Esophagus squamous epithelium (tissue), 4 donors: ENCODE results near the gene FOXP1.

Experiments used
- CTCF ChIP-seq, 6 experiments: fragments of 450-650 bp in 4 of 6; fragments of 200-600 bp in 2 of 6; sonication (generic) in 2 of 6; IDR thresholded peaks; one replicate each; pipeline ENCODE4 v1.5.1; 2016 to 2019; ENCODE audit warnings: antibody characterized with exemption in 6 of 6, mild to moderate bottlenecking in 4 of 6, moderate library complexity in 4 of 6
- POLR2A ChIP-seq, 4 donors: fragments of 450-650 bp; IDR thresholded peaks; one replicate each; pipeline ENCODE4 v1.6.1; 2017; ENCODE audit warnings: antibody characterized with exemption in 4 of 4, mild to moderate bottlenecking in 4 of 4, moderate library complexity in 3 of 4

DNA sequence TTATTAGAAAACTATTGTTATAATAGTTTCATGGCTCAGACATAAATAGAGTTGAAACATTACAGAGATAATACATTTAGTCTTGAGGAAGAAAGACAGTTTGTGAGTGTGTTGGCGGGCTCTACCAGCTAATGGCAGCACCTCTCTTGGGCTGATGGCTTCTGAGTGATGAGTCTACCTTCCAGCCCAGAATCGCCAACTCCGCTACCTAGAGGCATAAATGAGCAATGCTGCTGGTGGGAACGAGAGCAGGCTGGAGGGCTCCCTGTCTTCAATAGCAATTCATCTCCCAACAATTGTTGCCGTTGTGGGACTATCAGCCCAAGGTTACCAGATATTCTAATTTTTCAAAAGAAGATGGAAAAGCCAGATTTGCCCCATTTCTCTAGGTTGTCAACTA is 388.7 kb downstream of the FOXP1 start:
- no peak for TF ChIP-seq POLR2A (IDR thresholded peaks at IDR 0.05)
- TF ChIP-seq CTCF (IDR thresholded peaks at IDR 0.05): no peak
